Glomerular visceral epithelial cell (primary cell): Measurements from ENCODE around the gene PTS.

ENCODE experiments used
- DNase-seq: peaks from one replicate; pipeline ENCODE4 v3.0.0-alpha.2; 2016; ENCODE audit errors: extremely low spot score

Gene PTS

GRCh38 chr11:112265659-112266409 is 39.6 kb downstream of the PTS start:
- DNase-seq, result no peak

- DNase-seq, result no peak
Observed at GRCh38 chr11:112266410-112266778, 40.2 kb downstream of the PTS start.

- no peak for DNase-seq
Observed at GRCh38 chr11:112267188-112267591, 41.0 kb downstream of the PTS start.

- DNase-seq, result no peak
Observed at GRCh38 chr11:112268406-112268805, 42.2 kb downstream of the PTS start.

- no peak for DNase-seq
Observed at GRCh38 chr11:112269139-112269538, 42.9 kb downstream of the PTS start.

- no peak for DNase-seq
Observed at GRCh38 chr11:112270551-112271180, 44.4 kb downstream of the PTS start.

- no peak for DNase-seq
Observed at GRCh38 chr11:112271242-112271641, 45.0 kb downstream of the PTS start.

GRCh38 chr11:112273066-112273465 is 46.8 kb downstream of the PTS start:
- no peak for DNase-seq

- no peak for DNase-seq
Observed at GRCh38 chr11:112274007-112274783, 48.0 kb downstream of the PTS start.

- no peak for DNase-seq
Observed at GRCh38 chr11:112277029-112277428, 50.8 kb downstream of the PTS start.

GRCh38 chr11:112277941-112278340 is 51.7 kb downstream of the PTS start:
- no peak for DNase-seq

- no peak for DNase-seq
Observed at GRCh38 chr11:112278803-112279202, 52.6 kb downstream of the PTS start.

GRCh38 chr11:112279901-112280267 is 53.7 kb downstream of the PTS start:
- peak; percentile 58 for DNase-seq

GRCh38 chr11:112280268-112281126 is 54.3 kb downstream of the PTS start:
- peak; percentile 75 for DNase-seq

GRCh38 chr11:112281726-112282125 is 55.5 kb downstream of the PTS start:
- no peak for DNase-seq
